Upper lobe of right lung (tissue), 1 donor: Measurements from ENCODE around the gene RALGPS1. TPM values are rescaled to one million over a fixed set of nuclear protein-coding genes. Genes with fewer than 3 reads are reported as not detected.

Experiments used
- ATAC-seq: fragments of 200-7000 bp; cut with Tn5 transposase; one replicate; pipeline ENCODE4 v1.9.1; 2020; ENCODE audit warnings: mild to moderate bottlenecking, moderate library complexity
- DNase-seq: peaks from one replicate; pipeline ENCODE4 v3.0.0-alpha.2; 2020
- H3K27ac ChIP-seq: fragments of 200-600 bp; one replicate; pipeline ENCODE4 v1.8.0; 2022
- H3K27me3 ChIP-seq: fragments of 200-600 bp; one replicate; pipeline ENCODE4 v1.8.0; 2022; ENCODE audit warnings: mild to moderate bottlenecking
- H3K36me3 ChIP-seq: fragments of 200-600 bp; one replicate; pipeline ENCODE4 v1.8.0; 2022
- H3K4me1 ChIP-seq: fragments of 200-600 bp; one replicate; pipeline ENCODE4 v1.8.0; 2022
- H3K4me3 ChIP-seq: fragments of 200-600 bp; one replicate; pipeline ENCODE4 v1.8.0; 2022; ENCODE audit warnings: mild to moderate bottlenecking
- H3K9me3 ChIP-seq: fragments of 200-600 bp; one replicate; pipeline ENCODE4 v1.8.0; 2022
- intact Hi-C: fragments of 100-400 bp; cut with DNase I; formaldehyde crosslinking; loops from one replicate; pipeline ENCODE4 v1.11.0; 2022
- total RNA-seq: library from RNA; stranded (reverse); fragmentation: NEBNext Ultra II Directional; extraction: Animal tissue kit (Norgen Biotek cat#: 25700); gene quantifications from one replicate; pipeline ENCODE4 v1.2.1, GENCODE V29; 2021
- TF ChIP-seq, protein P1 (sequence below): fragments of 200-600 bp; IDR thresholded peaks from one replicate; pipeline ENCODE4 v1.8.0; 2022; ENCODE audit warnings: antibody characterized with exemption
- donor health status: DM: no; HTN: yes; CAD: no; lungs with severe emphysema.

RALGPS1 gene
- total RNA-seq, 1 donor from 2014 or later = 15.9 TPM

DNA sequence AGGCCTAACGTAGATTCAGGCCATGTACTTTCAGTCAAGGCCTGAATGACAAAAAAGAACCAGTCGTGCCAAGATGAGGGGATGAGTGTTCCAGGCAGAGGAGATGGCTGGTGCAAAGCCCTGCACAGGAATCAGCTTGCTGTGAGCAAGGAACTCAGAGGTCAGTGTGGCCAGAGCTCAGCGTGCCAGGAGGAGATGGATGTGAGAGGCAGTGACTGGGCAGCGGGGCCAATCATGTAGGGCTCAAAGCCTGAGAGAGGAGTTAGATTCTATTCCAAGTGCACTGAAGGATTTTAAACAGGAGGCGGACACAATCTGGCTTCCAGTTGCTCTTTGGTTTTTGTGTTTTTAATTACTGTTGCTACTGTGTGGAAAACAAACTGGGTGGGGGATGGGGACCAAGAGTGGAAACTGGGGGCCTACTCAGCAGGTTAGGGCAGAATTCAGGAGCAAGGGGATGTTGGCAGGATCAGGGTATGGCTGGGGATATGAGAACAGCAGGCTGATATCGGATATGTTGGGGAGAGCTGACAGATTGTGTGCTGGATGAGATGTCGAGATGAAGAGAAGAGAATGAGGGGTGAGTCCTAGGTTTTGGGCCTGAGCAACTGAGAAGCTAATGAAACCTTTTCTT lies 143.5 kb downstream of the RALGPS1 start:
- DNase-seq (no peak), ATAC-seq (no peak)
- intact Hi-C loops = no loop called here
- Histone ChIP-seq H3K27ac (no peak overlapping the region), H3K4me3 (no peak overlapping the region), H3K36me3 (no peaks in the 10 kb centered on the region), H3K4me1 (peaks cover 34% of the 10 kb centered on the region), H3K9me3 (no peaks in the 10 kb centered on the region), H3K27me3 (no peaks in the 10 kb centered on the region)
- TF ChIP-seq, protein P1, sequence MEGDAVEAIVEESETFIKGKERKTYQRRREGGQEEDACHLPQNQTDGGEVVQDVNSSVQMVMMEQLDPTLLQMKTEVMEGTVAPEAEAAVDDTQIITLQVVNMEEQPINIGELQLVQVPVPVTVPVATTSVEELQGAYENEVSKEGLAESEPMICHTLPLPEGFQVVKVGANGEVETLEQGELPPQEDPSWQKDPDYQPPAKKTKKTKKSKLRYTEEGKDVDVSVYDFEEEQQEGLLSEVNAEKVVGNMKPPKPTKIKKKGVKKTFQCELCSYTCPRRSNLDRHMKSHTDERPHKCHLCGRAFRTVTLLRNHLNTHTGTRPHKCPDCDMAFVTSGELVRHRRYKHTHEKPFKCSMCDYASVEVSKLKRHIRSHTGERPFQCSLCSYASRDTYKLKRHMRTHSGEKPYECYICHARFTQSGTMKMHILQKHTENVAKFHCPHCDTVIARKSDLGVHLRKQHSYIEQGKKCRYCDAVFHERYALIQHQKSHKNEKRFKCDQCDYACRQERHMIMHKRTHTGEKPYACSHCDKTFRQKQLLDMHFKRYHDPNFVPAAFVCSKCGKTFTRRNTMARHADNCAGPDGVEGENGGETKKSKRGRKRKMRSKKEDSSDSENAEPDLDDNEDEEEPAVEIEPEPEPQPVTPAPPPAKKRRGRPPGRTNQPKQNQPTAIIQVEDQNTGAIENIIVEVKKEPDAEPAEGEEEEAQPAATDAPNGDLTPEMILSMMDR = no peak

DNA sequence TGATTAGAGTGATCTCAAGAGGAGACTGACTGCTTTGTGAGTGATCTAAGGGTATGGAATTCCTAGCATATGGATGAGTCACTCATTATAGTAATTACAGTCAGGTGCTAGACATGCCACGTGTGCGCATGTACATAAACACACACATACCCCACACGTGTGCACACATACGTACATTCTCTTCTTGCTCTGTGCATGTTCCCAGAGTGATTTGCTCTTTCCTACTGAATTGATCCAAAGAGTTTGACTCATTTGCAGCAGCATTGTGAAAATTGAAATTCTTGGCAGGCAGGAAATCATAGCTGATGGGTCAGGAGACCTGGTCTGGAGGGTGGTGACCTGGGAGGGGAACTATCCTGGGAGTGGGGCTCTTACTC lies 144.1 kb downstream of the RALGPS1 start:
- Histone ChIP-seq H3K4me3 (no peak overlapping the region), H3K36me3 (no peaks in the 10 kb centered on the region), H3K27me3 (no peaks in the 10 kb centered on the region), H3K4me1 (peaks cover 30% of the 10 kb centered on the region), H3K27ac (no peak overlapping the region), H3K9me3 (no peaks in the 10 kb centered on the region)
- DNase-seq (no peak), ATAC-seq (no peak)
- intact Hi-C loops = no loop called here
- TF ChIP-seq, protein P1 = no peak

DNA sequence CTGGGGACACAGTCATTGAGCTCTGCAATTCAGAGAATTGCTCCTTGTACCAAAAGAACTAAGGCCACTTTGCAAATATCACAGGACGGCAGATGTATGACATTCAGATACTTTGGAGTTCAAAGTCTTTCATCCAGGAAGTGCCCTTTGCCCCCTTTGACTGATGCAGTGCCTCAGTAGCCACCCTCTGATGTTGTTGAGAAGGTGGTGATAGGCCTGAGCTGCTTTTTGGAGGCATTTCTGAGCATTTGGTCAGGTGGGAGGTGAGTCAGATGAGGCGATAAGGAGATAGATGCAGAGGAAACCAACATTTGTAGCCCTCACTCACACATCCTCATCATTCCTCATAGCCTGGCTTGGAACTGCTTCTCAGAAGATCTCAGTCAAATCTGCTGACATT lies 144.4 kb downstream of the RALGPS1 start:
- Histone ChIP-seq H3K27ac (no peak overlapping the region), H3K4me3 (no peak overlapping the region), H3K36me3 (no peaks in the 10 kb centered on the region), H3K9me3 (no peaks in the 10 kb centered on the region), H3K27me3 (no peaks in the 10 kb centered on the region), H3K4me1 (peaks cover 26% of the 10 kb centered on the region)
- DNase-seq (no peak), ATAC-seq (no peak)
- TF ChIP-seq, protein P1 = no peak
- intact Hi-C loops = no loop called here

DNA sequence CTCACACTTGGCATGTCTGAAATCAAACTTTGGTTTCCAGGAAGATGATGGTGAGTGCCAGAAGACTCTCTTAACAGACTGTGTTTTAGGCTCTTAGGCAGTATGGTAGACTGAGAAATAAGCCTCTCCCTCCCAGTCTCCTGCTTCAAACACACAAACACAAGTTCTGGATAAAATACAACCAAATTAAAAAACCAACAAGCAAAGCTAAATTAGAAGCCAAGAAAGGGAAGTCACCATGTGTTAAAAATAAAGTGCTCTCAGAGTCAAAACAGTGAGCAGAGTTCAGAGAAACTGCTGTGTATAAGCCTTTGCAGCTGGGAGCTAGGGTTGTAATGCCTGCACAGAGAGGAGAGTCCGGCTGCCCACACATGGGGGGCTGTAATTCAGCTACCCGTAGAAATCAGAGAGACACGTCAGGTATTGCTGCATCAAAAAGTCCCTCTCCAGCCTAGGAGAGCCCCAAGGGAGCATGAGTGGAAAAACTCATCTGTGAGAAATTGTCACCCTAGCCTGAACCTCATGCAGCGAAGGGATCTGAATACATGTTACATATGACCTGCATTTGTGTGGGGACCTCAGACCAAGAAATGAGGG lies 145.3 kb downstream of the RALGPS1 start:
- Histone ChIP-seq H3K27me3 (no peaks in the 10 kb centered on the region), H3K4me3 (no peak overlapping the region), H3K9me3 (no peaks in the 10 kb centered on the region), H3K36me3 (no peaks in the 10 kb centered on the region), H3K27ac (no peak overlapping the region), H3K4me1 (peaks cover 23% of the 10 kb centered on the region)
- intact Hi-C loops = no loop called here
- DNase-seq (no peak), ATAC-seq (no peak)
- TF ChIP-seq, protein P1 = no peak

DNA sequence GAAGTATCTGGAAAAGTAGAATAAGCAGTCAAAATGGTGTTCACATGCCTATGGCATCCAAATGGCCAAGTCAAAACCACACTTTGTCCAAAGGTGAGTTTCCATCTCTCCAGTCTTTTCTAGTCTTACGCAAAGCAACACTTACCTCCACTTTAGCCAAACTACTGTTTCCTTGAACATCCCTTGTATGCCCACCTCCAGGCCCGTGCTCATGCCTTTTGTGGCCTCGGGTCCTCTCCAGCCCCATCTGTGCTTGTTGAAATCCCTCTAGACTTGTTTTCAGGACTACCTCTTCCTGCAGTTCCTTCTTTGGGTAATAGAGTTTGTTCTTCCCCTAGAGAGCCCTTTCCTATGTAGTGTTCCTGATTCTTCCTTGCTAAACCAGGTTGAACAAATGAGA lies 146.8 kb downstream of the RALGPS1 start:
- Histone ChIP-seq H3K27me3 (no peaks in the 10 kb centered on the region), H3K4me1 (peaks cover 27% of the 10 kb centered on the region), H3K27ac (no peak overlapping the region), H3K9me3 (no peaks in the 10 kb centered on the region), H3K4me3 (no peak overlapping the region), H3K36me3 (no peaks in the 10 kb centered on the region)
- intact Hi-C loops = no loop called here
- ATAC-seq (no peak), DNase-seq (no peak)
- TF ChIP-seq, protein P1 = no peak

DNA sequence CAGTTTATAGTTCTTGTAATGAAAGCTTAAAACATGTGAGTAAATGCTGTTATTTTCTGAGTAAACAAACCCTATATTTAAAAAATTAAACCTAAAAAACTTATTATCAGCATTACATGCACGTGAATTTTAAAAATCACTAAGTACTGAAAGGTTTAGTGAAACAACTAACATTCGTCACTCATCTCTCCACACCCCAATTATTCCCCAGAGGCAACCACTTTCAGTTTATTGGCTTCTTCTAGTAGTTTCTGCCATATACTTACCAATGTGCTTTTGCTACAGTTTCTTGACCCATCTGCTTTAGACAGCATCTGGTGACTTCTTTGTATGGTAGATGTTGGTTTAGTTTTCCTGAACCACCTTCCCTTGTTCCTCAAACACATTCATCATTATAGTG lies 149.8 kb downstream of the RALGPS1 start:
- TF ChIP-seq, protein P1 = no peak
- no peak for ATAC-seq

More for the DNA sequence above, 149.8 kb downstream of the RALGPS1 start:
- no peak for DNase-seq
- H3K4me1 ChIP-seq = peaks cover 17% of the 10 kb centered on the region
- no peak overlapping the region for H3K27ac ChIP-seq
- no peaks in the 10 kb centered on the region for H3K36me3 ChIP-seq
- H3K4me3 ChIP-seq = no peak overlapping the region
- no peaks in the 10 kb centered on the region for H3K27me3 ChIP-seq
- no peaks in the 10 kb centered on the region for H3K9me3 ChIP-seq
- intact Hi-C loops = no loop called here
